ENCODE data around the gene POLR2H.

The POLR2H gene

GRCh38 chr3:184389935-184390528, 28.5 kb downstream of the POLR2H start:
- DNase-seq: no peak

- DNase-seq: no peak
Observed at GRCh38 chr3:184391266-184391665, 29.8 kb downstream of the POLR2H start.

GRCh38 chr3:184395320-184395660, 33.8 kb downstream of the POLR2H start:
- DNase-seq: no peak

- DNase-seq: no peak
Observed at GRCh38 chr3:184399410-184399809, 37.9 kb downstream of the POLR2H start.

GRCh38 chr3:184405075-184406030, 43.8 kb downstream of the POLR2H start:
- DNase-seq: no peak

- DNase-seq: no peak
Observed at GRCh38 chr3:184409331-184409926, 47.9 kb downstream of the POLR2H start.

- DNase-seq: no peak
Observed at GRCh38 chr3:184409946-184410500, 48.5 kb downstream of the POLR2H start.

- no peak for DNase-seq
Observed at GRCh38 chr3:184414418-184415202, 53.1 kb downstream of the POLR2H start.

GRCh38 chr3:184415203-184415490, 53.6 kb downstream of the POLR2H start:
- DNase-seq: no peak

- peak; percentile 76 for DNase-seq
Observed at GRCh38 chr3:184417619-184418327, 56.3 kb downstream of the POLR2H start.

Data from activated CD4-positive, alpha-beta T cell treated with anti-CD3 and anti-CD28 coated beads, Interleukin-10, Interleukin-2, amounts not matched to agents 100 ng/mL and 50 ng/mL, durations not matched to agents 16 hours and 8 hours (primary cell).